Hematopoietic multipotent progenitor cell treated with erythropoietin and hydrocortisone succinate and interleukin-3 and kit ligand, for 15 days (in vitro differentiated cells): ENCODE measurements around the gene COL11A2.
"Not testable (repeated sequence)": the region's sequence is repeated elsewhere in the genome, so short reads cannot be mapped to it uniquely, and the experiment has no call there.

Source experiments
- DNase-seq: peaks from one replicate; pipeline ENCODE4 v3.0.0-alpha.2; 2015; ENCODE audit warnings: low spot score

COL11A2 gene

DNA sequence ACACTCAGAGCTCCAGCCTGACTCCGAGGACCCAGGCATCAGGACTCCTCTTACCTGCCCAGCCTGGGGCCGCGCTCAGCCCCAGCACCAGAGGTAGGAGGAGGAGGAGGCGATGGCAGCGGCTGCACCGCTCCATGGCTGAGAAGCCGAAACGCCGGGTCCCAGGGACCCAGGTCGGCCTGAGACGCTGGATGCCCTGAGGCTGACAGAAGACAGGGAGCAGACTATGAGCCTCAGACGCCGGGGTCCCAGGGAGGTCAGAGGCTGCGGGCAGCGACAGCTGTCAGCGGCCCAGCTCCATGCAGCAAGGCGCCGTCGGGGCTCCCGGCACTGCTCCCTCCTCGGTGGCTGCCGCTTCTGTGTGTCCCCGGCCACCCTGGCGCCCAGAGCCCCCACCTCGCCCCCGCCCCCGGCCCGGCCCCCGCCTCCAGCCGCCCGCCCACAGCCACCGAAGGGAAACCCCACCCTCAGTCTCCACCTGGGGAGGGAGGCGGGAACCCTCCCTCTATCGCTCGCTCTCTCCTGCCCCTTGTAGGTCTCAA lies at the start of gene COL11A2:
Gene COL11A2, minus strand, starts transcription at position 363 of the 542 bp plus-strand sequence. Its CDS starts 227 bp downstream, at position 136.
- no peak for DNase-seq

GRCh38 chr6:33241968-33242367 lies 49.7 kb upstream of the COL11A2 start:
- no peak for DNase-seq

- no peak for DNase-seq
These were observed 45.5 kb upstream of the COL11A2 start for GRCh38 chr6:33237741-33238140.

- DNase-seq, result no peak
These were observed 44.6 kb upstream of the COL11A2 start for GRCh38 chr6:33236852-33237251.

GRCh38 chr6:33236328-33236727 lies 44.1 kb upstream of the COL11A2 start:
- DNase-seq, result no peak

- no peak for DNase-seq
These were observed 43.0 kb upstream of the COL11A2 start for GRCh38 chr6:33235221-33235634.

- DNase-seq, result not testable (repeated sequence)
These were observed 34.3 kb upstream of the COL11A2 start for GRCh38 chr6:33226503-33227120.

- DNase-seq, result no peak
These were observed 25.4 kb upstream of the COL11A2 start for GRCh38 chr6:33217681-33218080.

GRCh38 chr6:33217246-33217645 lies 25.0 kb upstream of the COL11A2 start:
- DNase-seq, result no peak

DNA sequence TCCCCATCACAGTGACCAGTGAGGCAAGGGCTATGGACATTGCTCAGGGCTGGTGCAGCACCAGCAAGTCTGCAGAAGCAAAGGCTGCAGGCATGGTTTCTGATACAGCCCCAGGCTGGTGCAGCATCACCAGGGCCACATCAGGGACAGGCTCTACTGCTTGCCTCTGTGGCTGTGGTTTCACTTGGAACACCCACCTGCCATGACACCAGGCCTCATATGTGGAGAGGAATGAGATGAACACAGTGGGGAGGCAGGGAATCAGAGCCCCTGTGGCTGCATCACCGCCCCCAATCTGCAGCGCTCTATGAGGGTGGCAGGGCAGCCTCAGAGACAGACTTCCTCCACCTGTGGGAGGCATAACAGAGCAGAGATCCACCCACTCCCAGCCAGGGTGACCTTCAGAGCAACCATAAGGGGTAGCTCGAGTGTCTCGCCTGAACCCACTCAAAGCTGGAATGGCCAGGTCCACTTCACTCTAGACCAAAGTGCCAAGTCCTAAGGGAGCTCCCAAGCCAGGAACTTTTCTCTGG lies 23.9 kb upstream of the COL11A2 start:
- no peak for DNase-seq

- DNase-seq, result no peak
These were observed 23.2 kb upstream of the COL11A2 start for GRCh38 chr6:33215271-33216116.

GRCh38 chr6:33213989-33214335 lies 21.7 kb upstream of the COL11A2 start:
- no peak for DNase-seq

DNA sequence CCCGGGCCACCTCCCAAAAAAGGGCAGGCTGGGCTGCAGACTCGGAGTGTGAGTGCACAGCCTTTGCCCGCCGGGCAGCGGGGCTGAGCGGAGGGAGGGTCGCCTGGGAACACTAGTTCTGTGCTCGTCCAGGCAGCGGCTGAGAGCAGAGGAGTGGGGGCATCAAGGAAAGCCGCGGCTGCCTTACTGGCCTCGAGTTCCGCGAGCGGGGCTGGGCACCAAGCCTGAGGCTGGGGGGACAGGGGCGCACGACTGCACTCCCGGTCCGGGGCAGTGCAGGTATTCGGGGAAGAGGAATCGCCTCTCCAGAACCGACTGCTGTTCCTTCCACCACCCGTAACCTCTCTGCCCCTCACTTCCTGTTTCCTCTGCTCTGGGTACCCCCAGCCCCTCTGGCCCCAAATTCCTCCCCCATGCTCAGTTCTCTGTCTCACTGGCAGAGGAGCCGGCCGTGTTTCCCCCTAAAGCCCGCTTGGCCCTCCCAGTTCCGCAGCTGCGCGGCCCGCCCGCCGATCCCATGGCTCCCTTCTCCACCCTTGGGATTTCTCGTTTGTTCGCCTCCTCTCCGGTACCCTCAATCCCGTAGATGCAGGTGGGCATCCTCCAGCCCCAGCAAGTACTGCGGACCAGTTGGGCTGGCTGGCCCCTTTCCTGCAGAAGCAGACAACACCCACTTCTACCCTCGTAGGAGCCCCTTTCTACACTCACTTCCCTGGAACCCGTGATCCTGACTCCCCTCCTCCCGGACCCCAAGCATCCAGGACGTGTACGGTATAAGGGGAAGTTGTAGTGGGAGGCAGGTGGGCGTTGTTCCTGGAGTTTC lies 21.1 kb upstream of the COL11A2 start:
- no peak for DNase-seq

GRCh38 chr6:33212857-33213165 lies 20.5 kb upstream of the COL11A2 start:
- DNase-seq, result no peak

- DNase-seq, result no peak
These were observed 19.6 kb upstream of the COL11A2 start for GRCh38 chr6:33211666-33212422.

- no peak for DNase-seq
These were observed 18.9 kb upstream of the COL11A2 start for GRCh38 chr6:33211136-33211535.

DNA sequence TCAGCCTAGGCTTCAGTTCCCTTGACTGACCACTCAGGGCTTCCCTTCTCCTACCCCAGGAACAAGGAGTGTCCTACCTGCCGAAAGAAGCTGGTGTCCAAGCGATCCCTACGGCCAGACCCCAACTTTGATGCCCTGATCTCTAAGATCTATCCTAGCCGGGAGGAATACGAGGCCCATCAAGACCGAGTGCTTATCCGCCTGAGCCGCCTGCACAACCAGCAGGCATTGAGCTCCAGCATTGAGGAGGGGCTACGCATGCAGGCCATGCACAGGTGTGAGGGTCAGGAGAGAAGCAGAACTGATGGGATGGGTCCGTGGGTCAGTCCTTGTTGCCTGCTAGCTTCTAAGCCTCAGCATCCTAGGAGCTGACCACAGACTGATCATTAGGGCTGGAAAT lies 17.6 kb upstream of the COL11A2 start:
- no peak for DNase-seq

DNA sequence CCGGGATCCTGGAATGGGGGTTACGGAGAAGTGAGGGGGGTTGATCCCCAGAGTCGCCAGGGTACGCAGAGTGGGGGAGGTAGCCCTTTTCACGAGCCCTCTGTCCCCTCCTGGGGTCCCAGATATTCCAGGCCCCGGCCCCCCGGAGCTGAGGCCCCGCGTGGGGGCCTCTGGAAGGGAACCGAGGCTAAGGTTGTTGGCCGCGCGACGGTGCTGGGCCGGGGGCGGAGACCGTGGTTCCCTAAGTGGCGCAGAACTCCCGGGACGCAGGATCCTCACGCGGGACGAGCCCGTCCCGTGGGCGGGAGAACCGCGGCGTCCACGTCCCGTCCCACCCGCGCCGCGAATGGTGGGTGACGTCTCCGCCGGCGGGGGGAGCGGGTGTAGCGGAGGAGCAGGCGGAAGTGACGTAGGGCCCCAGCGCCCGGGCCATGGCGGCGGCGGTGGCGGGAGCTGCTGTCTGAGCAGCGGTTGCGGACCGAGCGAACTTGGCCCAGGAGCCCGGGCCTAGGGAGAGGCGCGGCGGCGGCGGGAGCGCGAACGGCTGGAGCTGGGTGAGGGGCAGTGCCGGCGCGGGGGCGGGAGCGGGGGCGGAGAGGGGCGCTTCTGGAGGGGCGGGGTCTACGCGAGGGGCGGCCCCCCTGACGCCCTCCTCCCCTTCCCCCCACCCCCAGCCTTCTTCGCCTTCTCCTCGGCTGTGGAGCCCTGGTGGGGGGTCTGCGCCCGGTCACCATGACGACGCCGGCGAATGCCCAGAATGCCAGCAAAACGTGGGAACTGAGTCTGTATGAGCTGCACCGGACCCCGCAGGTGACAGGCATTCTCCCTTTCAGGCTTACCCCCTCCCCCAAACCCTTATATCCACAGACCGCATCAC lies 16.1 kb upstream of the COL11A2 start, which contains the start of gene RING1:
Gene RING1, plus strand, starts transcription at position 410 of the 877 bp plus-strand sequence. Its CDS starts 323 bp downstream, at position 733.
- DNase-seq, result peak; percentile 88

DNA sequence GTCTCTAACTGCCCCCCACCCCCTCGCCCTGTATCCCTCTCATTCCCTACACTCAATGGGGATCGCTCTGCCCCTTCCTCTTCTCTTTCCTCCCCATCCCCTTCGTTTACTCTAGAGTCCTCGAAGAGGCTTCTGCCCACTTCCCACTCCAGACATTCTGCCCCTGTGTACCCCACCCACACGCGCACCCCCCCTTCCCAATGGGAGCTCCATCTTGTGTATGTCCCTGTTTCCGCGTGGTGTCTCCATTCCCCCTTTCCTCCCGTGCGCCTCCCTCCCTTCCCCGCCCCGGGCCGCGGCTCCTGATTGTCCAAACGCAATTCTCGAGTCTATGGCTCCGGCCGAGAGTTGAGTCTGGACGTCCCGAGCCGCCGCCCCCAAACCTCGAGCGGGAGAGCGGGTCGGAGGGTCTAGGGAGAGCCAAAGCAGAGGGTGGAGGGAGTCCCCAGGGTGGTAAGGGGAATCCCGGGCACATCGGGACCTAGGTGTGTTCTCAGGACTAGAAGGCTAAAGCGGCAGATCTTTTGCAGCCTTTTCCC lies 15.4 kb upstream of the COL11A2 start:
- no peak for DNase-seq
